Measurements from ENCODE around the gene HOXC9.

HOXC9 gene

DNA sequence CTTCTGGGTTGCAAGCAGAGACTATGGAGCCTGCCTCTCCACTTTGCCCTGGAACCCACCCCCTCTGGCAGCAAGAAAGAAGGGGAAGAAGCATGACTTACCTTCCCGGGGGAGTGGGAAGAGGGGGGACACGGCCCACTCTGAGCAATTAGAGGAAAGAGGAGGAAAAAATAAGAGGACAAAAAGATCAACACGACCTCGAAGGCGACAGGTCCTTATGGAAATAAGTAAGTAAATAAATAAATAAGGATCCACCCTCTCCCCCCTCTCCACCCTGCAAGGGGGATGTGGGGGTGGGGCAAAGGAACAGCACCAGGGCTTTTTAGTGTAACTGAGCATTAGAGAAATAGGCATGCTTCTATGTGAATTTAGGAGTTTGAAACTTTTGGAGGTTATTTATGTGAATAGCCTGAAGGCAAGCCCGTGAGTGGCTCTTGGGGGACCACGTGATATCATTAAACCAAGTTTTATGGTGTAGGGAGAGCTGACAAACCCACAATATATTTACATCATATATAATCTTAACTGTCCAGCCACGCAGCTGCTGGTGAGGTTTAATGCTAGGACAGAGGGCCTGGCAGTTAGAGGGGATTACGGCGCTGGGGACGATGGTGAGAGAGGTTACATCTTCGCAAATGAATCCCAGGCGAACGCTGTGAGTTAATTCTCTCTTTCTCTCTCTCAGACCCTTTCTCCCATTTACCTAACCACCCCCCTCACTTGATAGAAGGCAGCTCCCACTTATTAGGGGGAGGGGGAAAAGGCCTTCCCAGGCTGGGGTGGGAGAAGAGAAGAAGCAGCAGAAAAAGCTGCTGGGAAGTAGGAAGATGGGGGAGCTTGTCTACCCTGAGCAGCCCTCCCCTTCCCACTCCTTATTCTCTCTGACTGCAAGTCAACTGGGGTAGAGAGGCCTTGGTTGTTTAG, 37.7 kb downstream of the HOXC9 start:
- DNase-seq (ENCODE audit: low read depth): no peak
- no peak overlapping the region for H3K4me3 ChIP-seq (ENCODE audit: low read length)
- TF ChIP-seq, protein P1, sequence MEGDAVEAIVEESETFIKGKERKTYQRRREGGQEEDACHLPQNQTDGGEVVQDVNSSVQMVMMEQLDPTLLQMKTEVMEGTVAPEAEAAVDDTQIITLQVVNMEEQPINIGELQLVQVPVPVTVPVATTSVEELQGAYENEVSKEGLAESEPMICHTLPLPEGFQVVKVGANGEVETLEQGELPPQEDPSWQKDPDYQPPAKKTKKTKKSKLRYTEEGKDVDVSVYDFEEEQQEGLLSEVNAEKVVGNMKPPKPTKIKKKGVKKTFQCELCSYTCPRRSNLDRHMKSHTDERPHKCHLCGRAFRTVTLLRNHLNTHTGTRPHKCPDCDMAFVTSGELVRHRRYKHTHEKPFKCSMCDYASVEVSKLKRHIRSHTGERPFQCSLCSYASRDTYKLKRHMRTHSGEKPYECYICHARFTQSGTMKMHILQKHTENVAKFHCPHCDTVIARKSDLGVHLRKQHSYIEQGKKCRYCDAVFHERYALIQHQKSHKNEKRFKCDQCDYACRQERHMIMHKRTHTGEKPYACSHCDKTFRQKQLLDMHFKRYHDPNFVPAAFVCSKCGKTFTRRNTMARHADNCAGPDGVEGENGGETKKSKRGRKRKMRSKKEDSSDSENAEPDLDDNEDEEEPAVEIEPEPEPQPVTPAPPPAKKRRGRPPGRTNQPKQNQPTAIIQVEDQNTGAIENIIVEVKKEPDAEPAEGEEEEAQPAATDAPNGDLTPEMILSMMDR (IDR thresholded peaks at IDR 0.05; ENCODE audit: insufficient read depth, low read depth, low read length, missing control alignments): no peak

DNA sequence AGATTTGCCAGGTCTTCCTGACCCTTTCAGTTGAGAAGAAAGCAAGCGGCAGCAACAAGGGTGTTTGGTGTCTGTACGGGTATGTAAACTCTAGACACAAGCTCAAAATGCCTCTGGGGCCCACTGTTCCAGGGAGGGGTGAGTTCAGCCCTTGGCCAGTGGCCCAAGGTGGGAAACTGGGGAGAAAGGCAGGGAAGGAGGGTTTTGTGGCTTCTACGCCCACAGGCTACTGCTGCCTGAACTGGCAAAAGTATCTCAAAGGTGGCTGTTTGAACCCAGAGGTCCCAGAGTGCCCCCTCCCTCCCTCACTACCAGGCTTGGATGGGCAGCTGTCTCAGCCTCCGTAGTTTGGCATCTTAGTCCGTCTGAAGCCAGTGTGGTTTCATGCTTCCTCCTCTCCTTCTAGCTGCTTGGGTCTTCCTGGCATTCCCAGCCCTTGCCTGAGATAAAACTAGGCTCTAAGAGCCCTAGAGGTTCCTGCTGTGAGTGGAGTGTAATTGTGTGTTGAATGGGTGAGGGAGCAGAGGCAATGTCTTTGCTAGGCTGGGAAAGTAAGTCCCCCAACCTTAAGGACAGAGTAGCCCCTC, 38.4 kb downstream of the HOXC9 start:
- no peak overlapping the region for H3K4me3 ChIP-seq (ENCODE audit: low read length)
- no peak for DNase-seq (ENCODE audit: low read depth)
- TF ChIP-seq, protein P1 (IDR thresholded peaks at IDR 0.05; ENCODE audit: insufficient read depth, low read depth, low read length, missing control alignments): no peak

DNA sequence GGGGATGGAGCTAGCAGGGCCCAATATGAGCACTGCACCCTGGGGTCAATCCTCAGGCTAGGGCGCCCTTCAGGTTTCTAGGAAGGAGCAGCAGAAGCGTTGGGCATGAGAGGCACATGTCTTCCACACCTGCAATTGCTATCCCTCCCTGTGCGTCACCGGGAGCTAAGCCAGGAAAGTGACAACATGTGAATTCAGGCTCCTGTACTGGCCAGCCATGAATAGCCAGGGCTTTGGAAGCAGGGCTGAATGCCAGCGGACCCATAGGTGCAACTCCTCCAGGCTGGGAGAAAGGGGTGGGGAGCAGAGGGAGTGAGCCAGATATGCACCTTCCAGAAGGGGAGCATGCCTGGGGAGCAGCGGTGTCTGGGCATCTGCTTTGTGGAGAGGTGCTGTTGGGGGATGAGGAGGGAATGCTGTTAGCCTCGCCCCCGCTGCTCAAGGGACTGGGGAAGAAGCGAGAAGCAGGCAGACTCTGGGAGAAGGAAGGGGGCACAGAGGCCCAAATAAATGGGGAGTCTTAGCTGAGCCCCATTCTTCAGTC, 39.0 kb downstream of the HOXC9 start:
- no peak overlapping the region for H3K4me3 ChIP-seq (ENCODE audit: low read length)
- TF ChIP-seq, protein P1 (IDR thresholded peaks at IDR 0.05; ENCODE audit: insufficient read depth, low read depth, low read length, missing control alignments): no peak
- peak; percentile 63 for DNase-seq (ENCODE audit: low read depth)

DNA sequence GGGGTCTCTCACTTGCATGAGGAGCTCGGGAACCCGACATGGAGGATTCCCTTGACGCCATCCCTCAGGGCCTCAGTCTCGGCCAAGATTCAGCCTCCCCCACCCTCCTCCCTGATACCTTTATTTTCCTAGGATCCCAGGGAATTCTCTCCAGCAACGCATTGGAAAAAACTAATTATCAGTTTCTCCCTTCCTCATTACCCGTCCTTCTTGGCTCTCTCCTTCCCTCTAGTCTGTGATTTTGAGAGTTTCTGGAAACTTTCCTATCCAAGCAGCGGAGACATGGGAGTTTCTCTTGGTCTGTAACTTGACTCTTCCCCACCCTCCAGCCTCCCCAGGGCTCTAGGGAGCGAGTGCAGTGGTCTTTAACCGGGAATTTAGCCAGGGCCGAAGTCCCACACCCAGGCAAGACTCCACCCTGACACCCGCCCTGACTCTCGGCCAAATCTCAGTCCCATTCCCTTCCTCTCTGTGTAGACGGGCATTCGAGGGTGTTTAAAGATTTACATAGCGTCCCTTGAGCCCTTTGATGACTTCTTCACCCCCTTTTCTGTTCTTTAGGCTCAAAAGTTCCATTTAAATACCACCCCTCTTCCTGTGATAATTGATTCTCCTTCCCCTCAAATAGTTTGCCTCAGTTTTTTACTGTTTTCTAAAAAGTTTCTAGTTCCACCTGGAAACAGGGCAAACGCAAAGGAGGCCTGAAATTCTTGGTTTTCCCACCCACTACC, 39.6 kb downstream of the HOXC9 start:
- TF ChIP-seq, protein P1 (IDR thresholded peaks at IDR 0.05; ENCODE audit: insufficient read depth, low read depth, low read length, missing control alignments): no peak
- DNase-seq (ENCODE audit: low read depth): no peak
- H3K4me3 ChIP-seq (ENCODE audit: low read length): no peak overlapping the region

DNA sequence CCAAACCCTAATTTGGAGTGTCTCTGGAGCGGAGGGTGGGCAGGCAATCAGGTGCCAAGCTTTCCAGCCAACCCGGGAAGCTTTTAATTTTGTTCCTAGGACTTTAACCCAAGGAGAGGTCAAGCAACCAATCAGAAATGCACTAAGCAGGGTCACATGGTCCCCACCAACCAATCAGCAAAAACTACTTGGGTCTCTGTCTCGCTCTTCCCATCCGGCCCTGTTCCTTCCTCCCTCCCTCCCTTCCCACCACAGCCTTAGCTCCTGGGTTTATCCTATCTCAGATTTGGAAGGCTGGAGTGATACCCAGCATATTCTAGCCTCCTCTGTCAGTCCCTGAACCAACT, 40.2 kb downstream of the HOXC9 start:
- TF ChIP-seq, protein P1 (IDR thresholded peaks at IDR 0.05; ENCODE audit: insufficient read depth, low read depth, low read length, missing control alignments): no peak
- no peak overlapping the region for H3K4me3 ChIP-seq (ENCODE audit: low read length)
- no peak for DNase-seq (ENCODE audit: low read depth)

DNA sequence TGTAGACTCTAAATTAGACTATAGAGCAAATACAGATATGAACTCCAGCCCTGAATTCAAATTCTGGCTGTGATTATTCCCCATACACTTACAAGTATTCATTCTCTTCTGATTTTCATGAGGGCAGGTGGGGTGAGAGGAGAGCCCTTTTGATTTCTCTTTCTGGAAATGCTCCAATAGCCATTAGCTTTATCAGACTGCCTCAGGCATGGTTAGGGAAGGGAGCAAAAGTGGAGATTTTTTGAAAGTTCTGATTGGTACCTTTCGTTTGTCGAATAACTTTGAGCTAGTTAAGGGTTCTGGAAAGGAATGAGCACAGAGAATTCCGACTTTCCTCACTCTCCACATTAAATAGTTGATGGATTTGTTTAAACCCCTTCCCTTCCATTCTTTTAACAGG, 40.7 kb downstream of the HOXC9 start:
- no peak overlapping the region for H3K4me3 ChIP-seq (ENCODE audit: low read length)
- no peak for DNase-seq (ENCODE audit: low read depth)
- TF ChIP-seq, protein P1 (IDR thresholded peaks at IDR 0.05; ENCODE audit: insufficient read depth, low read depth, low read length, missing control alignments): no peak
